GM12892 (cell line): ENCODE data around the gene MICAL2.

Experiments used
- POLR2A ChIP-seq: IDR thresholded peaks from 2 replicates; pipeline ENCODE4 v1.6.1; 2011; ENCODE audit warnings: low read depth, low read length, control low read depth
- POLR2AphosphoS5 ChIP-seq: IDR thresholded peaks from 2 replicates; pipeline ENCODE4 v1.6.1; 2011; ENCODE audit warnings: low read depth, low read length, control low read depth
- TAF1 ChIP-seq: IDR thresholded peaks from 2 replicates; pipeline ENCODE4 v1.6.1; 2011; ENCODE audit warnings: low read depth, mild to moderate bottlenecking, control low read depth, low read length, borderline replicate concordance

- TF ChIP-seq POLR2AphosphoS5 (no peak), POLR2A (no peak), TAF1 (no peak)
Measured at GRCh38 chr11:12121011-12121410, 10.6 kb downstream of the MICAL2 start.
